GM12878 (cell line): Measurements from ENCODE around the gene HTRA3. TPM values are rescaled to one million over a fixed set of nuclear protein-coding genes. Genes with fewer than 3 reads are reported as not detected.

ENCODE experiments used
- ATAC-seq: fragments of 200-7000 bp; cut with Tn5 transposase; 3 replicates; pipeline ENCODE4 v1.9.1; 2020; ENCODE audit warnings: mild to moderate bottlenecking, moderate library complexity
- BruUV-seq: library from RNA; stranded (reverse); fragments of 400-500 nt; replicated peaks from 2 replicates; lab custom pipeline; 2021; lab: Mats Ljungman, UMichigan
- CTCF ChIA-PET: fragments of 300-600 bp; sonication (Branson Sonifier 250); formaldehyde crosslinking; extraction: SDS; loops from one replicate; lab custom pipeline; 2021; ENCODE audit warnings: inconsistent platforms; lab: Yijun Ruan, JAX
- POLR2A ChIA-PET: fragments of 350-600 bp; formaldehyde crosslinking; extraction: SDS; loops from one replicate; lab custom pipeline; 2021; ENCODE audit warnings: inconsistent platforms; lab: Charles Lee
- RAD21 ChIA-PET: fragments of 300-600 bp; sonication (Branson Sonifier 250); formaldehyde crosslinking; loops from one replicate; lab custom pipeline; 2023; ENCODE audit warnings: antibody characterized with exemption; ENCODE audit not compliant: unreplicated experiment; lab: Charles Lee
- SMC1A ChIA-PET: fragments of 300-600 bp; sonication (Branson Sonifier 250); formaldehyde crosslinking; loops from one replicate; lab custom pipeline; 2023; ENCODE audit not compliant: unreplicated experiment, uncharacterized antibody; lab: Charles Lee
- DNase-seq: peaks from one replicate; pipeline ENCODE4 v3.0.0-alpha.2; 2011; ENCODE audit warnings: low read depth, low spot score
- FAIRE-seq: peaks from 3 replicates; lab custom pipeline; 2011; peaks lifted over from hg19 to GRCh38; lab: Jason Lieb, UNC
- H2AFZ ChIP-seq: 2 replicates; pipeline ENCODE4 v1.6.0; 2011; ENCODE audit warnings: low read depth, low read length, control low read depth; ENCODE audit not compliant: control insufficient read depth
- H3K27ac ChIP-seq: 2 replicates; pipeline ENCODE4 v1.5.1; 2011; ENCODE audit warnings: control low read depth; ENCODE audit not compliant: control insufficient read depth, insufficient read depth
- H3K27me3 ChIP-seq, 2 experiments: replicated peaks in 1 of 2; 2 replicates each; pipeline versions ENCODE4 v1.6.0 to v1.6.1; 2011; ENCODE audit warnings: low read length in 1 of 2; ENCODE audit not compliant: control insufficient read depth in 2 of 2, insufficient read depth in 2 of 2
- H3K36me3 ChIP-seq, 2 experiments: 2 replicates each; pipeline ENCODE4 v1.5.1; 2011; ENCODE audit warnings: low read length in 1 of 2; ENCODE audit not compliant: control insufficient read depth in 2 of 2, insufficient read depth in 2 of 2
- H3K4me1 ChIP-seq: 2 replicates; pipeline ENCODE4 v1.6.1; 2011; ENCODE audit warnings: mild to moderate bottlenecking, low read length, moderate library complexity, mixed read lengths; ENCODE audit not compliant: control insufficient read depth, insufficient read depth
- H3K4me2 ChIP-seq: 2 replicates; pipeline ENCODE4 v1.6.0; 2011; ENCODE audit warnings: control low read depth; ENCODE audit not compliant: control insufficient read depth, insufficient read depth
- H3K4me3 ChIP-seq: fragments of 200-600 bp; sonication (generic); 2 replicates; pipeline ENCODE4 v1.5.1; 2016
- H3K79me2 ChIP-seq: 2 replicates; pipeline ENCODE4 v1.6.0; 2011; ENCODE audit warnings: low read length; ENCODE audit not compliant: control insufficient read depth, insufficient read depth
- H3K9ac ChIP-seq: 2 replicates; pipeline ENCODE4 v1.8.0; 2011; ENCODE audit warnings: low read length, control low read depth, mixed read lengths; ENCODE audit not compliant: control insufficient read depth, insufficient read depth
- H3K9me3 ChIP-seq: replicated peaks from 3 replicates; pipeline ENCODE4 v1.5.1; 2011; ENCODE audit warnings: mild to moderate bottlenecking, low read length; ENCODE audit not compliant: control insufficient read depth, insufficient read depth
- H4K20me1 ChIP-seq: 2 replicates; pipeline ENCODE4 v1.6.0; 2011; ENCODE audit not compliant: control insufficient read depth, insufficient read depth
- CBFB ChIP-seq: IDR thresholded peaks from 2 replicates; pipeline ENCODE4 v1.6.1; 2016; ENCODE audit warnings: antibody characterized with exemption, low read depth
- ETV6 ChIP-seq, 2 experiments: fragments of 450-650 bp in 1 of 2; IDR thresholded peaks in 1 of 2; conservative IDR thresholded peaks in 1 of 2; 2 replicates each; pipeline ENCODE4 v1.6.1; 2014; ENCODE audit warnings: antibody characterized with exemption in 1 of 2, borderline replicate concordance in 1 of 2, low read depth in 1 of 2, mild to moderate bottlenecking in 1 of 2, moderate library complexity in 1 of 2
- NR2C1 ChIP-seq: fragments of 450-650 bp; IDR thresholded peaks from 2 replicates; pipeline ENCODE4 v1.6.1; 2017; ENCODE audit warnings: antibody characterized with exemption, mild to moderate bottlenecking, moderate library complexity
- POLR2AphosphoS2 ChIP-seq: IDR thresholded peaks from 2 replicates; pipeline ENCODE4 v1.6.1; 2011; ENCODE audit warnings: low read depth, mild to moderate bottlenecking, low read length, improper control_type of control experiment, moderate library complexity
- RCOR1 ChIP-seq: conservative IDR thresholded peaks from 2 replicates; pipeline ENCODE4 v1.6.1; 2012; ENCODE audit warnings: low read depth, low read length, improper control_type of control experiment
- RELA ChIP-seq: fragments of 450-650 bp; IDR thresholded peaks from 2 replicates; pipeline ENCODE4 v1.8.0; 2014; ENCODE audit warnings: borderline replicate concordance; ENCODE audit not compliant: partially characterized antibody
- SUPT20H ChIP-seq: IDR thresholded peaks from 2 replicates; pipeline ENCODE4 v1.6.1; 2011; ENCODE audit warnings: low read depth, mild to moderate bottlenecking, low read length, moderate library complexity, borderline replicate concordance; ENCODE audit not compliant: control insufficient read depth
- SUZ12 ChIP-seq: fragments of 200-600 bp; sonication (generic); IDR thresholded peaks from one replicate; pipeline ENCODE4 v1.6.1; 2018; ENCODE audit warnings: antibody characterized with exemption, mild to moderate bottlenecking; ENCODE audit not compliant: unreplicated experiment
- YBX1 ChIP-seq: fragments of 450-650 bp; IDR thresholded peaks from 2 replicates; pipeline ENCODE4 v1.6.1; 2016; ENCODE audit warnings: antibody characterized with exemption
- ZBED1 ChIP-seq: IDR thresholded peaks from 2 replicates; pipeline ENCODE4 v1.6.1; 2016; ENCODE audit warnings: borderline replicate concordance
- WGBS: methylation state at CpG from one replicate; pipeline ENCODE4 v1.1.6; 2016; ENCODE audit warnings: low lambda C conversion rate; ENCODE audit not compliant: insufficient replicate concordance, insufficient coverage; ENCODE audit errors: missing lambda C conversion rate; 5-methylcytosine and 5-hydroxymethylcytosine counted together
- in situ Hi-C: fragments of 300-500 bp; cut with MboI; formaldehyde crosslinking; loops from 9 replicates; pipeline ENCODE4 v1.14.3; 2018; ENCODE audit warnings: mixed read lengths
- intact Hi-C: fragments of 100-400 bp; cut with micrococcal nuclease; formaldehyde crosslinking; loops from one replicate; pipeline ENCODE4 v1.14.2; 2022; ENCODE audit not compliant: unreplicated experiment
- polyA plus RNA-seq, 11 experiments: library from polyadenylated mRNA; depleted of rRNA in 4 of 11; unstranded in 6 of 11; stranded (reverse) in 5 of 11; fragments of >200 nt; fragmentation: Nextera tagmentation in 4 of 11; fragmentation: Illumina TruSeq in 1 of 11; extraction: Ambion mirVana in 4 of 11; extraction: Trizol in 1 of 11; gene quantifications; 1 replicate in 1 of 11; 2 replicates in 10 of 11; pipeline versions ENCODE4 v1.2.1 to v1.2.3, GENCODE V29; 2011 to 2016; ENCODE audit warnings: inconsistent platforms in 2 of 11, missing spikeins in 2 of 11, low read depth in 1 of 11
- total RNA-seq, 4 experiments: library from RNA; depleted of rRNA in 3 of 4; stranded (reverse); fragments of >200 nt in 3 of 4; fragmentation: Illumina TruSeq in 1 of 4; extraction: Trizol in 1 of 4; gene quantifications; 2 replicates each; pipeline versions ENCODE4 v1.2.1 to v1.2.3, GENCODE V29; 2013 to 2021
- TF ChIP-seq, protein P1 (sequence below): IDR thresholded peaks from 2 replicates; pipeline ENCODE4 v1.6.1; 2012; ENCODE audit warnings: low read depth, low read length, improper control_type of control experiment
- TF ChIP-seq, protein P2 (sequence below): fragments of 450-650 bp; IDR thresholded peaks from 2 replicates; pipeline ENCODE4 v1.6.1; 2017; ENCODE audit warnings: borderline replicate concordance
- TF ChIP-seq, protein P3 (sequence below): fragments of 450-650 bp; IDR thresholded peaks from 2 replicates; pipeline ENCODE4 v1.6.1; 2017; ENCODE audit warnings: low read depth, mild to moderate bottlenecking, moderate library complexity
- TF ChIP-seq, protein P4 (sequence below): IDR thresholded peaks from 2 replicates; pipeline ENCODE4 v1.6.1; 2011; ENCODE audit warnings: borderline replicate concordance, low read depth, mild to moderate bottlenecking, moderate library complexity, low read length; ENCODE audit not compliant: insufficient read depth, poor library complexity, severe bottlenecking

HTRA3 gene
- total and polyA plus RNA-seq, 10 of the 15 experiments (the other 5 are each of a cell fraction or from before 2014, with no cell fraction given), result 0.04 to 1.2 (median 0.08) TPM; not detected in 7

DNA sequence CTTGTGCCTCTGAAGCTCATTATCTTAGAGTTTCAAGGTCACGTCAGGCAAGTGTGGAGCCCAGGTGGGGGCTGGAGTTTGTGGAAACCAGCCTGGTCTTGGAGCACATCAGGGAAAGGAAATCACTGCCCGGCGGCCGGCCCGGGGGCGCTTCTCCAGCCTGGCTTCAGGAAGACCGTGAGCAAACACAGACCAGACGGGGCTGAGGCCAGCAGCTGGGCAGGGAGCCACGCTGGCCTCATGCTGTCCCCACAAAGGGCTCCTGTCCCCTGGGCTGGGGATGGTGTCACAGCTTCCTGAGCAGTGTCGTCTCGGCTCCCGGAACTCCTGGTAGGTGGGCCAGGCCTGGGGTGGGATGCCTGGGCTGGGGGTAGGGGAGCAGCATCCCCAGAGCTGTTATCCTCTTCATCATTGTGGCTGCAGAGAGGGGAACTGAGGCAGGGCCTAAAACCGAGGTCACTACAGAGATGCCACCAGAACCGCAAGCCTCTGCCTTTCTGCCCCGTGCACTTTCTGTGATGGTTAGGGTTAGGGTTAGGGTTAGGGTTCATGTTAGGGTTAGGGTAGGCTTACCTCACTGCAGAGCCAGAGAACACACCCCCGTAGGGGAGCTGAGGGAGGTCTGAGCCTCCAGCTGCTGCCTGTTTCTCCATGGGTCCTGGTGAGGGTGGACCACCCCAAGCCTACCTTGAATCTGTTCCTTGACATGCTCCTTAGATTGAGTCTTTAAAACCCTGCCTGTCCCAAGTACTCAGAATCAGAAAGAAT lies 77.5 kb downstream of the HTRA3 start:
- intact Hi-C loops (no loop called here), in situ Hi-C loops (no loop called here)
- no peak overlapping the region for H3K9ac ChIP-seq
- H3K27ac ChIP-seq, result no peak overlapping the region
- no peaks in the 10 kb centered on the region for H3K4me1 ChIP-seq
- ChIA-PET POLR2A (no interaction called here), RAD21 (no interaction called here), CTCF (no interaction called here), SMC1A (no interaction called here)
- no peaks in the 10 kb centered on the region for H4K20me1 ChIP-seq
- no peaks in the 10 kb centered on the region for H3K79me2 ChIP-seq
- no peak for FAIRE-seq
- DNase-seq, result no peak
- H3K27me3 ChIP-seq, result no peaks in the 10 kb centered on the region; a peak in 1 of 4 replicates
- H3K4me3 ChIP-seq, result no peak overlapping the region
- WGBS, result 48% methylated on average over 16 of the region's 16 CpGs
- H2AFZ ChIP-seq, result no peak overlapping the region
- no peak for ATAC-seq
- TF ChIP-seq, protein P1, sequence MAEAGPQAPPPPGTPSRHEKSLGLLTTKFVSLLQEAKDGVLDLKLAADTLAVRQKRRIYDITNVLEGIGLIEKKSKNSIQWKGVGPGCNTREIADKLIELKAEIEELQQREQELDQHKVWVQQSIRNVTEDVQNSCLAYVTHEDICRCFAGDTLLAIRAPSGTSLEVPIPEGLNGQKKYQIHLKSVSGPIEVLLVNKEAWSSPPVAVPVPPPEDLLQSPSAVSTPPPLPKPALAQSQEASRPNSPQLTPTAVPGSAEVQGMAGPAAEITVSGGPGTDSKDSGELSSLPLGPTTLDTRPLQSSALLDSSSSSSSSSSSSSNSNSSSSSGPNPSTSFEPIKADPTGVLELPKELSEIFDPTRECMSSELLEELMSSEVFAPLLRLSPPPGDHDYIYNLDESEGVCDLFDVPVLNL, result no peak
- TF ChIP-seq, protein P2, sequence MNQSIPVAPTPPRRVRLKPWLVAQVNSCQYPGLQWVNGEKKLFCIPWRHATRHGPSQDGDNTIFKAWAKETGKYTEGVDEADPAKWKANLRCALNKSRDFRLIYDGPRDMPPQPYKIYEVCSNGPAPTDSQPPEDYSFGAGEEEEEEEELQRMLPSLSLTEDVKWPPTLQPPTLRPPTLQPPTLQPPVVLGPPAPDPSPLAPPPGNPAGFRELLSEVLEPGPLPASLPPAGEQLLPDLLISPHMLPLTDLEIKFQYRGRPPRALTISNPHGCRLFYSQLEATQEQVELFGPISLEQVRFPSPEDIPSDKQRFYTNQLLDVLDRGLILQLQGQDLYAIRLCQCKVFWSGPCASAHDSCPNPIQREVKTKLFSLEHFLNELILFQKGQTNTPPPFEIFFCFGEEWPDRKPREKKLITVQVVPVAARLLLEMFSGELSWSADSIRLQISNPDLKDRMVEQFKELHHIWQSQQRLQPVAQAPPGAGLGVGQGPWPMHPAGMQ, result no peak
- TF ChIP-seq YBX1 (no peak), RCOR1 (no peak), RELA (no peak), ETV6 (conservative IDR thresholded peaks at IDR 0.05 in 1 of 2, IDR thresholded peaks at IDR 0.05 in 1 of 2; ENCODE audit: borderline replicate concordance in 1 of 2, low read depth in 1 of 2) (no peak), CBFB (no peak), SUPT20H (no peak), SUZ12 (no peak), POLR2AphosphoS2 (no peak), NR2C1 (no peak), ZBED1 (no peak)
- TF ChIP-seq, protein P3, sequence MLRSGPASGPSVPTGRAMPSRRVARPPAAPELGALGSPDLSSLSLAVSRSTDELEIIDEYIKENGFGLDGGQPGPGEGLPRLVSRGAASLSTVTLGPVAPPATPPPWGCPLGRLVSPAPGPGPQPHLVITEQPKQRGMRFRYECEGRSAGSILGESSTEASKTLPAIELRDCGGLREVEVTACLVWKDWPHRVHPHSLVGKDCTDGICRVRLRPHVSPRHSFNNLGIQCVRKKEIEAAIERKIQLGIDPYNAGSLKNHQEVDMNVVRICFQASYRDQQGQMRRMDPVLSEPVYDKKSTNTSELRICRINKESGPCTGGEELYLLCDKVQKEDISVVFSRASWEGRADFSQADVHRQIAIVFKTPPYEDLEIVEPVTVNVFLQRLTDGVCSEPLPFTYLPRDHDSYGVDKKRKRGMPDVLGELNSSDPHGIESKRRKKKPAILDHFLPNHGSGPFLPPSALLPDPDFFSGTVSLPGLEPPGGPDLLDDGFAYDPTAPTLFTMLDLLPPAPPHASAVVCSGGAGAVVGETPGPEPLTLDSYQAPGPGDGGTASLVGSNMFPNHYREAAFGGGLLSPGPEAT, result no peak
- TF ChIP-seq, protein P4, sequence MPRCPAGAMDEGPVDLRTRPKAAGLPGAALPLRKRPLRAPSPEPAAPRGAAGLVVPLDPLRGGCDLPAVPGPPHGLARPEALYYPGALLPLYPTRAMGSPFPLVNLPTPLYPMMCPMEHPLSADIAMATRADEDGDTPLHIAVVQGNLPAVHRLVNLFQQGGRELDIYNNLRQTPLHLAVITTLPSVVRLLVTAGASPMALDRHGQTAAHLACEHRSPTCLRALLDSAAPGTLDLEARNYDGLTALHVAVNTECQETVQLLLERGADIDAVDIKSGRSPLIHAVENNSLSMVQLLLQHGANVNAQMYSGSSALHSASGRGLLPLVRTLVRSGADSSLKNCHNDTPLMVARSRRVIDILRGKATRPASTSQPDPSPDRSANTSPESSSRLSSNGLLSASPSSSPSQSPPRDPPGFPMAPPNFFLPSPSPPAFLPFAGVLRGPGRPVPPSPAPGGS, result no peak
- TF ChIP-seq, all 136 proteins: peak for 0
- Histone ChIP-seq H3K4me2 (no peak overlapping the region), H3K9me3 (no peaks in the 10 kb centered on the region), H3K36me3 (no peaks in the 10 kb centered on the region)
- no TSS peak for BruUV-seq
